Aorta (tissue), 5 donors: ENCODE measurements around the gene KCTD17. TPM values are rescaled to one million over a fixed set of nuclear protein-coding genes. Genes with fewer than 3 reads are reported as not detected.

Source experiments
- ATAC-seq: fragments of 200-7000 bp; cut with Tn5 transposase; one replicate; pipeline ENCODE4 v1.9.1; 2022; ENCODE audit warnings: moderate library complexity; ENCODE audit not compliant: low FRiP score
- DNase-seq, 2 donors: peaks; one replicate each; pipeline ENCODE4 v3.0.0-alpha.2; 2020
- H3K27ac ChIP-seq, 2 donors: one replicate each; pipeline ENCODE4 v1.5.1; 2013; ENCODE audit warnings: low read length in 2 of 2, mild to moderate bottlenecking in 2 of 2, moderate library complexity in 2 of 2, control low read depth in 1 of 2, inconsistent platforms in 1 of 2, low read depth in 1 of 2
- H3K27me3 ChIP-seq, 2 donors: one replicate each; pipeline ENCODE4 v1.6.1; 2013; ENCODE audit warnings: control low read depth in 1 of 2, low read length in 1 of 2, mild to moderate bottlenecking in 1 of 2, moderate library complexity in 1 of 2; ENCODE audit not compliant: insufficient read depth in 2 of 2, control insufficient read depth in 1 of 2
- H3K36me3 ChIP-seq, 2 donors: one replicate each; pipeline ENCODE4 v1.6.1; 2013; ENCODE audit warnings: control low read depth in 1 of 2, low read length in 1 of 2, mild to moderate bottlenecking in 1 of 2; ENCODE audit not compliant: insufficient read depth in 2 of 2, control insufficient read depth in 1 of 2
- H3K4me1 ChIP-seq, 2 donors: one replicate each; pipeline ENCODE4 v1.6.1; 2013; ENCODE audit warnings: low read length in 2 of 2, control low read depth in 1 of 2, mild to moderate bottlenecking in 1 of 2, moderate library complexity in 1 of 2; ENCODE audit not compliant: insufficient read depth in 2 of 2, control insufficient read depth in 1 of 2
- H3K4me3 ChIP-seq, 2 donors: one replicate each; pipeline ENCODE4 v1.5.1; 2013; ENCODE audit warnings: low read length in 2 of 2, control low read depth in 1 of 2, mild to moderate bottlenecking in 1 of 2
- H3K9me3 ChIP-seq: one replicate; pipeline ENCODE4 v1.6.1; 2013; ENCODE audit warnings: mild to moderate bottlenecking, low read length; ENCODE audit not compliant: control insufficient read depth
- WGBS, 2 donors: extraction: QIAGEN DNeasy Blood & Tissue Kit; methylation state at CpG; one replicate each; pipeline ENCODE4 v1.1.7; 2013; 5-methylcytosine and 5-hydroxymethylcytosine counted together
- intact Hi-C, 2 donors: fragments of 100-400 bp; cut with DNase I; formaldehyde crosslinking; loops; one replicate each; pipeline versions ENCODE4 v1.14.2 to v1.15.0; 2022
- polyA plus RNA-seq, 2 donors: library from polyadenylated mRNA; stranded (reverse); fragments of 200-250 nt; gene quantifications; one replicate each; pipeline ENCODE4 v1.2.3, GENCODE V29; 2013
- total RNA-seq, 2 donors: library from RNA; stranded (reverse); fragmentation: NEBNext Ultra II Directional; extraction: Animal tissue kit (Norgen Biotek cat#: 25700); gene quantifications; one replicate each; pipeline ENCODE4 v1.2.1, GENCODE V29; 2021
- donor health status: healthy with polysubstance abuse.
- donor health status: Bipolar disorder and iron deficiency.
- donor health status: DM: no; HTN: no; CAD: no.
- donor health status: DM: no; HTN: no; CAD: no.
- donor health status: DM: yes; HTN: yes; CAD: no.

Gene KCTD17
- total and polyA plus RNA-seq, 4 donors = 15.2 to 27.5 (median 20.7) TPM

GRCh38 chr22:37060801-37061610 lies 9.5 kb downstream of the KCTD17 start:
- intact Hi-C loops = no loop called here
- Histone ChIP-seq H3K9me3 (no peaks in the 10 kb centered on the region), H3K4me1 (no peaks in the 10 kb centered on the region), H3K27ac (no peak overlapping the region), H3K4me3 (no peak overlapping the region), H3K36me3 (peaks cover 0 to 4% of the 10 kb centered on the region in 2 donors), H3K27me3 (no peaks in the 10 kb centered on the region)
- 86 to 87% methylated on average over 25 to 28 of the region's 28 CpGs for WGBS, 2 donors
- DNase-seq (no peak), ATAC-seq (no peak)

- intact Hi-C loops = no loop called here
- H3K4me1 ChIP-seq = no peaks in the 10 kb centered on the region
- ATAC-seq = no peak
- H3K36me3 ChIP-seq = peaks cover 0 to 1% of the 10 kb centered on the region in 2 donors
- no peak for DNase-seq
- H3K27ac ChIP-seq = no peak overlapping the region
- no peaks in the 10 kb centered on the region for H3K9me3 ChIP-seq
- 87 to 91% methylated on average over 10 of the region's 10 CpGs for WGBS, 2 donors
- no peak overlapping the region for H3K4me3 ChIP-seq
- no peaks in the 10 kb centered on the region for H3K27me3 ChIP-seq
These were observed 10.3 kb downstream of the KCTD17 start for GRCh38 chr22:37061611-37062375.

- WGBS, 2 donors = 67 to 68% methylated on average over 7 of the region's 7 CpGs
These were observed 10.8 kb downstream of the KCTD17 start for GRCh38 chr22:37062376-37062675.

DNA sequence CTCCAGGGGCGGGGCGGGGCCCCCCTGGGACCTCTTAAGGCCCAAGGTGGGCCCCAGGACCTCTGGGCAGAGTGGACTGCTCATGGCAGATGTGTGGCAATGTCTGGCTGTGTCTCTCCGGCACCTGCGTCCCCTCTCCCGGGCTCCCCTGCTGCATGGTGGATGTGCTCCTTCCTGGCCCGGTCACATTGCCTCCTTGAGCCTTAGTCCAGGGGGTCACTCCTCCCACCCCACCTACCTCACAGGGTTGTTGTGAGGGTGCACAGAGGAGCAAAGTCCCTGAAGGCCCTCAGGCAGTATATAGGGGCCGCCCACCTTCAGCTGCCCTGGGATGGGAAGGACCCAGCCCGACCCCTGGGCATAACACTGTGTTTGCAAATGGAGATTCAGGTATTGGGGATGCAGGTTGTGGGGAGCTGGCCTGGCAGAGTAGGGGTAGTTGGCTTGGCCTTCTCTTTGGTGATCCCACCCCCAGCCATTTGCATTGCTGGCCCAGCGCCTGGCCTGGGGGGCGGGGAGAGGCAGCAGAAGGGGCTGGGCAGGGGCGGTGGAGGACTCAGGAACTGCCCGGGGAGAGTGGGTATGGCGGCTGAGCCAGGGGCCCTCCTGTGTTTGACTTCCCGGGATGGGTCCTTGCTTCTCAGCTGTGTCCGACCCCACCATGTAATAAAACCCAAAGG lies 11.3 kb downstream of the KCTD17 start:
- Histone ChIP-seq H3K4me3 (no peak overlapping the region), H3K9me3 (no peaks in the 10 kb centered on the region), H3K27me3 (no peaks in the 10 kb centered on the region), H3K4me1 (no peaks in the 10 kb centered on the region), H3K27ac (no peak overlapping the region), H3K36me3 (peaks cover 0 to 1% of the 10 kb centered on the region in 2 donors)
- 87 to 88% methylated on average over 15 of the region's 15 CpGs for WGBS, 2 donors
- intact Hi-C loops = no loop called here
- no peak for DNase-seq
- no peak for ATAC-seq

More at GRCh38 chr22:37062376-37062675, 10.8 kb downstream of the KCTD17 start:
- no peak overlapping the region for H3K4me3 ChIP-seq
- H3K27ac ChIP-seq = no peak overlapping the region
- DNase-seq = no peak
- H3K4me1 ChIP-seq = no peaks in the 10 kb centered on the region
- H3K36me3 ChIP-seq = peaks cover 0 to 1% of the 10 kb centered on the region in 2 donors
- H3K27me3 ChIP-seq = no peaks in the 10 kb centered on the region
- no peak for ATAC-seq
- no peaks in the 10 kb centered on the region for H3K9me3 ChIP-seq
- intact Hi-C loops = no loop called here

DNA sequence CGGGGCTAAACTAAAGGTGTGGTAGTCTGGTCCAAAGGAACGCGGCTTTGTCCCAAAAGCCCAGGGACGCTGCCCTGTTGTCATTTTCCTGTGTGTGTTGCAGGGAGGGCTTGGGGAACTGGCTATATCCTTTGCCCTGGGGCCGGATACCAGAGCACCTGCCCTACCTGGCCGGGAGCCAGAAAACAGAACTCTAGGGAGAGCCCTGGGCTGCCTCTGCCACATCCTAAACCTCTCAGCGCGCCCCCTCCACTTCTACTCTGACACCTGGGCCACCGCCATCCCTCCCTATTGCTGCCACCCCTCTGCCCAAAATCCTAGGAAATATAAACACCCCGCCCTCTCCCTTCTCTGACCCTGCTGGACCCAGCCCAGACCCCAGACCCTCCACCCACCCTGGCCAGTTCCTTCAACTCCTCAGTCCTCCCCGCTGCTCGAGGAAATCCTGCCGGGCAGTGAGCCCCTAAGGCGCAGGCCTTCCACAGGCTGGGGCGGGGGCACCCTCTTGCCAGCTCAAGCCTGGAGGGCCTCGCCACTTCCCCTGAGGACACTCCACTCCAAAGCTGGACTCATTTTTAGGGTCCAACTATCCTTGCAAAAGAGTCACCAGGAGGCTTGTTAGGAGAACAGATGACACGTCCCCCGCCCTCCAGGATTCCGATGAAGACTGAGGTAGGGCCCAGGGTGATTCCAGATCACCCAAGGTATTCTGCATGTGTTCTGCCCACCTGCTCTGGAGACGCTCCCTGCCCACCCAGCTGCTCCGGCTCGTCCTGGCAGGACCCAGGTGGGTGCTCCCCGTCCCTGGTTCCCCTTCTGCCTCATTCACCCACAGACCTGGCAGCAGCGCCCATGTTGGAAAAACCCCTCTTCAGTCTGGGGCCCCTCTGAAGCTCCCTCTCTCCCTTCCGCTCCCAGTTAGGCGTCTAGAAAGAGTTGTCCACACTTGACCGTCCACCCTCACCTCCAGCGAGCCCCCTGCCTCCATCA lies 12.2 kb downstream of the KCTD17 start:
- H3K4me1 ChIP-seq = no peaks in the 10 kb centered on the region

DNA sequence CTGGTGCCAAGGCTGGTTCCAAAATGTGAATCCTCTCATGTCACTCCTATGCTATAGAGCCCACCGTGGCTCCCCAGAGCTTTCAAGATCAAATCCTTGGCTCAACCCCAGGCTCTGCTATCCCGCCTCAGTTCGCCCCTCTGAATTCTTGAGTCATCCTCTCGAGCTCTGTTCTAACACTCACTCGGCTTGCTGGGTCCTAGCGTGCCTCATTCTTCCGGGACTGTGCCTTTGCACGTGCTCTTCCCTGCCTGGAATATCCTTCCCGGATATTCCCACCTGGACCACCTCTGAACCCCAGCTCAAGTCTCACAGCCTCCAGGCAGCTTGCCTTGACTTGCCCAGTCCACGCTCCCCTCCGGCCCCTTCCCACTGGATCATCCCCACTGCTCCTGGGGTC lies 13.0 kb downstream of the KCTD17 start:
- no peak overlapping the region for H3K27ac ChIP-seq
- WGBS, 2 donors = 91 to 93% methylated on average over 11 of the region's 11 CpGs
- ATAC-seq (no peak), DNase-seq (no peak)
- no peak overlapping the region for H3K4me3 ChIP-seq
- no peaks in the 10 kb centered on the region for H3K27me3 ChIP-seq
- H3K36me3 ChIP-seq = peaks cover 0 to 1% of the 10 kb centered on the region in 2 donors
- no peaks in the 10 kb centered on the region for H3K4me1 ChIP-seq
- intact Hi-C loops = no loop called here
- H3K9me3 ChIP-seq = no peaks in the 10 kb centered on the region

More for the DNA sequence above, 12.2 kb downstream of the KCTD17 start:
- H3K27ac ChIP-seq = no peak overlapping the region
- DNase-seq = no peak
- ATAC-seq = no peak
- 88 to 89% methylated on average over 28 of the region's 28 CpGs for WGBS, 2 donors
- no peaks in the 10 kb centered on the region for H3K27me3 ChIP-seq
- intact Hi-C loops = no loop called here
- H3K9me3 ChIP-seq = no peaks in the 10 kb centered on the region
- H3K4me3 ChIP-seq = no peak overlapping the region
- H3K36me3 ChIP-seq = peaks cover 0 to 1% of the 10 kb centered on the region in 2 donors

DNA sequence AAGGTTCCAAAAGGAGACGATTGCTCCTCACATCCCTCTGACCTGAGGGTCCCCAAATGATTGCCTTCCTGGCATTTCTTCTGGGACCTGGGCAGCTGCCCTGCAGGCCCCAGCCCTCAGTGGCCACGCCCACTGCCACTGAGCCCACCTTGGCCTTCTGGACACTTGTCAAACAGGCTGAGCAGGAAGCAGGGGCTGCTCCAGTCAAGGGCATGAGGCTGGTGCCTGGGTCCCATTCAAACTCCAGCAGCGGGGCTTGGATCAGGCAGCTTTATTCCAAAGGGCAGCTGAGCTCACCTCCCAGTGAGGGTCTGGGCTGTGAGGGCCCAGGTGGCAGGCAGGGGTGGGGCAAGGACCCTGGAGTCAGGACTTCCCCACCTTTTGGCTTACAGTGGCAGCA lies 13.6 kb downstream of the KCTD17 start:
- 81 to 84% methylated on average over 3 of the region's 3 CpGs for WGBS, 2 donors
- H3K27me3 ChIP-seq = no peaks in the 10 kb centered on the region
- intact Hi-C loops = no loop called here

GRCh38 chr22:37065961-37066360 lies 14.4 kb downstream of the KCTD17 start:
- Histone ChIP-seq H3K9me3 (no peaks in the 10 kb centered on the region), H3K36me3 (no peaks in the 10 kb centered on the region), H3K27me3 (no peaks in the 10 kb centered on the region), H3K4me1 (no peaks in the 10 kb centered on the region), H3K27ac (no peak overlapping the region), H3K4me3 (no peak overlapping the region)
- intact Hi-C loops = no loop called here
- WGBS, 2 donors = 86 to 87% methylated on average over 9 of the region's 9 CpGs
- DNase-seq = no peak
- no peak for ATAC-seq

More for the DNA sequence above, 13.6 kb downstream of the KCTD17 start:
- Histone ChIP-seq H3K36me3 (peaks cover 0 to 1% of the 10 kb centered on the region in 2 donors), H3K4me1 (no peaks in the 10 kb centered on the region), H3K27ac (no peak overlapping the region), H3K9me3 (no peaks in the 10 kb centered on the region), H3K4me3 (no peak overlapping the region)
- no peak for DNase-seq
- no peak for ATAC-seq
